HEK293 (cell line): Measurements from ENCODE around the gene SMARCA1.

ENCODE experiments used
- TCF7L2 ChIP-seq: IDR thresholded peaks from 2 replicates; pipeline ENCODE4 v1.6.1; 2011; ENCODE audit warnings: low read depth, mild to moderate bottlenecking, inconsistent platforms, low read length, moderate library complexity, borderline replicate concordance
- ZNF37A ChIP-seq: fragments of 450-650 bp; IDR thresholded peaks from 2 replicates; pipeline ENCODE4 v1.5.1; 2018; ENCODE audit warnings: missing biosample characterization, missing genetic modification characterization
- TF ChIP-seq, protein P1 (sequence below): fragments of 450-650 bp; formaldehyde crosslinking; IDR thresholded peaks from 2 replicates; pipeline ENCODE4 v1.5.1; 2016; ENCODE audit warnings: missing biosample characterization, missing genetic modification characterization

DNA sequence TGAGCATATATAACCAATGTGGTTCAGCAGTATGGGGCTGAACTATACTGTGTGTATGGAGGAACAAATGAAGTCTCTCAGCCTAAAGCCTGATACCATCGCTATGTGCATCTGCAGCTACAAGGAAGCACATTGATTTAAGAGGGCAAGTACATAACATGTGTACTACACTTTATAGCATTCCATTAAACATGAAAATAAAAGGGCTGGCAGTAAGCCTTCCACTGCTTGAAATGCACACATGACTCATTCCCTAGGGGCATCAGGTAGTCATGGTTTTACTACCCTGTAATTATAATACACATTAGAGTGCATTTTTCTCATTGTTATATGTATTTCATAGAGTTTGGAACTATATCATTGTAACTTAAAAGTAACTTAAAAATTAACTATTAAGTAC is 51.2 kb downstream of the SMARCA1 start:
- no peak for TF ChIP-seq TCF7L2
- no peak for TF ChIP-seq ZNF37A (tag by site-specific recombination)
- TF ChIP-seq, protein P1, sequence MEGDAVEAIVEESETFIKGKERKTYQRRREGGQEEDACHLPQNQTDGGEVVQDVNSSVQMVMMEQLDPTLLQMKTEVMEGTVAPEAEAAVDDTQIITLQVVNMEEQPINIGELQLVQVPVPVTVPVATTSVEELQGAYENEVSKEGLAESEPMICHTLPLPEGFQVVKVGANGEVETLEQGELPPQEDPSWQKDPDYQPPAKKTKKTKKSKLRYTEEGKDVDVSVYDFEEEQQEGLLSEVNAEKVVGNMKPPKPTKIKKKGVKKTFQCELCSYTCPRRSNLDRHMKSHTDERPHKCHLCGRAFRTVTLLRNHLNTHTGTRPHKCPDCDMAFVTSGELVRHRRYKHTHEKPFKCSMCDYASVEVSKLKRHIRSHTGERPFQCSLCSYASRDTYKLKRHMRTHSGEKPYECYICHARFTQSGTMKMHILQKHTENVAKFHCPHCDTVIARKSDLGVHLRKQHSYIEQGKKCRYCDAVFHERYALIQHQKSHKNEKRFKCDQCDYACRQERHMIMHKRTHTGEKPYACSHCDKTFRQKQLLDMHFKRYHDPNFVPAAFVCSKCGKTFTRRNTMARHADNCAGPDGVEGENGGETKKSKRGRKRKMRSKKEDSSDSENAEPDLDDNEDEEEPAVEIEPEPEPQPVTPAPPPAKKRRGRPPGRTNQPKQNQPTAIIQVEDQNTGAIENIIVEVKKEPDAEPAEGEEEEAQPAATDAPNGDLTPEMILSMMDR (tag by site-specific recombination), result no peak
